Measurements from ENCODE around the gene SULT2B1.
"Not testable (repeated sequence)": the region's sequence is repeated elsewhere in the genome, so short reads cannot be mapped to it uniquely, and the experiment has no call there.

Gene SULT2B1

DNA sequence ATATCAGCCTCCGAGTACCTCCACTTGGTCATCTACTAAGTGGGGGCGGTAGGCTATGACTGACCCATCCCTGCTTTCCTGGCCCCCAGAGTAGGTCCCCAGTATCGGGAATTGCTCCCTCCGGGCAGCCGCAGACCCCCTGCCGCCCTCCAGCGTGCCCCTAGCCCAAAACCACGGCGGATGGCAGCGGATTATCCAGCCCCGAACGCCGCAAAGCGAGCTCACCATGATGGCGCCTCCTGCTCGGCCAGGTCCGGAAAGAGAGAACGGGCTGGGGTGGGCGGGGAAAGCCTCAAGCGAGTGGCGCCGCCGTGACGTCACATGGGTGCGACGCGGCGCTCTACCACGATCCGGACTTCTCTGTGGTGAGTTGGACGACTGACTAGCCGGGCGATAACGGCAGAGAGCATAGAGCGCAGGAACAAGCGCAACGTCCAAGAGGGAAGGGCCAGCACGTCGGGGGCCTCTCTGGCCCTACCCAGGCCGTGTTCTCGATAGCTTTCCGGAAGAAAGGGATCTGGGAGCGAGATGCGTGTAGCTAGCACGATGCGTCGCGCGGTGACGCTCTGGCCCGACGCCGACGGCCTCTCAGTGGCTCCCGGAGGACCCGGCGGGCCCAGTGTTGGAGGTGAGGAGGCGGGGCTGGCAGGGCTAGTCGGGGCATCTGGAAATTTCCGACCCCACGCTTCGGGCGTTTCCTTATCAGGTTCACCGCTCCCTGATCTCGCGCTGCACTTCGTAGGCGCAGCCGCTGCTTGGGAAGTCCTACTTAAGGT, 67.1 kb downstream of the SULT2B1 start, which contains the start of the genes RPL18 and SPHK2:
RPL18 (minus strand) TSS at position 263 of the 776 bp plus-strand sequence; CDS start at position 228, 35 bp downstream.
SPHK2 (plus strand) TSS at position 591 of the 776 bp plus-strand sequence. CDS start 1,009 bp downstream, outside the sequence.
- DNase-seq (ENCODE audit: low read depth in 2 of 2) = peak; percentile 87 to 89

DNA sequence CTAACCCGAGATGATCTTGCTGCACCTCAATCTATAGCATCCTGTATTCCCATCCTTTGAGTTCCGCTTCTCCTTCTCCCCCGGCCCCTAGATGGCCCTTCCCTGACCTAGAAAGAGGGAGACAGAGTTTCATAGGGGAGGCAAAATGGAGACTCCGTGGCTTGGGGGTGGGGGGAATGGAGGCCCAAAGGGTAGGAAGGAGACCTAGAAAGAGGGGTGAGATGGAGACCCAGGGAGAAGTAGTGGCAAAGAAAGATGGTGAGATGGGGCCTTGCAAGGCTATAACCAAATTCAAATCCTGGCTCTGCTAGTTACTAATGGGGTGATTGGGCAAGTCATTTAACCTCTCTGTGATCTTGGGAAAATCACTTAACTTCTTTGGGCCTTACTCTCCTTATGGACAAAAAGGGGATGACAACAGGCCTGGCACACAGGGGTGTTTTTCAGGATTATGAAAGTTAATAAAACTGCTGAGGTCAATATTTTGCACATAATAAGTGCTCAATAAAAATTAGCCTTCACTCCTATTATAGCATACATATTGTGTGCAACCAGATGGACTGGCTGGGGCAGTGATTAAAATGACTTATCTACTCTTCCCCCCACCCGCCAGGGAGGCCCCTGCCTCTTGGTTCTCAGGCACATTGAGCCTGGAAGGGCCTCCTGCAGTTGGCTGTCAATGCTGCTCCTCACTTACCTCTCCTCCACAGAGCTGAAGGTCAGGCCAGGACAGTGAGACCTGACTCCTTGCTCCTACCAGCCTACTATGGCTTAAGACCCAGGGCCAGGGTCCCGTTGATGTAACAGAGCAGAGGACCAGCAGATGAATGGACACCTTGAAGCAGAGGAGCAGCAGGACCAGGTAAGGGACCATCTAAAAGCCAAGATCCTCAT, 68.0 kb downstream of the SULT2B1 start:
- no peak for DNase-seq (ENCODE audit: low read depth in 2 of 2)

DNA sequence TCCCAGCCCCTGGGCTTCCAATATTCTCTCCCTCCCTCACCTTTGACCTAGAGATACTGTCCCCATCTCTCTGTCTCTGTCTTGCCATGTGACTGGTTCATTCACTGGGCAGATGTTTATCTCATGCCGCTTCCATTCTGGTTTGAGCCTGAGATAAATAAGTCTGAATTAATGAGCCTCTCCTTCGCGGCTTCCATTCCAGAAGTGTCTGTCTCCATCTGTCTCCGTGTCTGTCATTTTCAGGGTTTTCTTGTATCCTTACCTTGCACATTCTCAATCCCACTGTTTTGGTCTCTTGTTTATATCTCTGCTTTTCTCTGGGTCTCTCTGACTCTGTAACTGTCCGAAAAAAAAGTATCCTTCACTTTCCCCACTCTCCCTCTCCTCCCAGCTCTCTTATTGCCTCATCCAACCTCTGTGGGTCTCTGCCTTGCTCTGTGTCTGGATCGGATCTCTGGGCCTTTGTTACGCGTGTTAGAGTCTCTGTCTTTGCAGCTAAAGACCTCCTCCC, 71.6 kb downstream of the SULT2B1 start:
- no peak for DNase-seq (ENCODE audit: low read depth in 2 of 2)

DNA sequence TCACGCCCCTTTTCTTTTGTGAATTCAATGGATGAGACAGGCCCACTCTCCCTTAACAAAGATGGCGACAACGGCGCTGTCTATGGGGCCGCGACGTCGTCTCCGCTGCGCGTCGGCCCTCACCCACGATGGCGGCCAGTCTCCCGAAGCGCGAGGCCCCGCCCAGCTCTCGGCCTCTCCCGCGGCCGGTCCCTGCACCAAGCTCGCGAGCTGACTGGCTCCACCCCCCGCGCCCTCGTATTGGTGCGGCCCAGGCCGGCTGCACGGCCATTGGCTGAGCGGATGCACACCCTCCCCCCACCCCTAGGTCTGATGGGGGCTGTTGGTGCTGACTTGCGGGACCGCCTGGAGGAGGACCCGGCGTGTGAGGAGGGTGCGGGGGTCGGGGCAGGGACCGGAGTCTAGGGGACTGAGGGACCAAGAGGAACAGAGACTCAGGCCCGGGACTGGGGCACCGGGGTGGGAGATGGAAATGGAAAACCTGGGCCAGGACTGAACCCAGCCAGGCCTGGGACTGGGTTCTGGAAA, 72.2 kb downstream of the SULT2B1 start:
- DNase-seq (ENCODE audit: low read depth in 2 of 2) = peak; percentile 89 to 94

DNA sequence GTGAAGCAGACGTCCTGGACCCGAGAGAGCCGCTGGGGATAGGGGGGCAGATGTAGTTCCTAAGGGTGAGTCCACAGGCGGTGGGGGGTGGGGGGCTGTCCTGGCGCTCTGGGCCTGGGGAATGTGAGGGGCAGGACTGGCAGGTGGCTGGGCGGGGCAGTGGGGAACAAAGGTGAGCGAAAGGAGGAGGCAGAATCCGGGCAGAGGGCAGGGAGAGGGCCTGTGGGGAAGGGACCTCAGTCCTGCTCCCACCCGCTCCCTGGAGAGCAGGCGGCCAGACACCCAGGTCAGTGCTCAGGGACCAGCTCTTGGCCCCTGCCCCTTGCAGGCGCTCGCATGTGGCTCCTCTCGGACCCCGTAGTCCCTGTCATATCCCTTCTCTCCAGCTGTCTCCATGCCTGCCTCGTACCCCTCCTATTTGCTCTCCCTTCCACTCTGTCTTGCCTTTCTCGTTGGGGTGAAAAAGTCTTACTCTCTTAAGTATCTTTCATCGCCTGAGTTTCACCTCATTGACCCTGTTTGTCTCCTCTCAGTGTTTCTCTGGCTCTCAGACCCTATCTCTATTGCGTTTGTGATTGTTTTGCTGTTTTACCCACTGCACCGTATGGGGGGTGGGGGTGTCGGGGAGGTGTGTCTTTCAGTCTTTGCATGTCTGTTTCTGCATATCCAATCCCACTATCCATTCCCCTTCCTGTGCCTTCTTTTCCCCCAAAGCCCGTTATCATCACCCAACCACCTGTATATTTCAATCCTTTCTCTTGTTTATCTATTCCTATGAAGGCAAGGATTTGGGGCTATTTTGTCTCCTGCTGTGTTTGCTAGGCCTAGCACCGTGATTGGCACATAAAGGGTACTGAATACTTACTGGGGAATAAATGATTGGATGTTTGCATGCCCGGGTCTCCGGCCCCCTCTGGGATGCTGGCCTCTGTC, 73.1 kb downstream of the SULT2B1 start:
- DNase-seq (ENCODE audit: low read depth in 2 of 2) = no peak

DNA sequence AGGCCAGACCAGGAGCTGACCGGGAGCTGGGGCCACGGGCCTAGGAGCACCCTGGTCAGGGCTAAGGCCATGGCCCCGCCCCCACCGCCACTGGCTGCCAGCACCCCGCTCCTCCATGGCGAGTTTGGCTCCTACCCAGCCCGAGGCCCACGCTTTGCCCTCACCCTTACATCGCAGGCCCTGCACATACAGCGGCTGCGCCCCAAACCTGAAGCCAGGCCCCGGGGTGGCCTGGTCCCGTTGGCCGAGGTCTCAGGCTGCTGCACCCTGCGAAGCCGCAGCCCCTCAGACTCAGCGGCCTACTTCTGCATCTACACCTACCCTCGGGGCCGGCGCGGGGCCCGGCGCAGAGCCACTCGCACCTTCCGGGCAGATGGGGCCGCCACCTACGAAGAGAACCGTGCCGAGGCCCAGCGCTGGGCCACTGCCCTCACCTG, 73.9 kb downstream of the SULT2B1 start:
- no peak for DNase-seq (ENCODE audit: low read depth in 2 of 2)

DNA sequence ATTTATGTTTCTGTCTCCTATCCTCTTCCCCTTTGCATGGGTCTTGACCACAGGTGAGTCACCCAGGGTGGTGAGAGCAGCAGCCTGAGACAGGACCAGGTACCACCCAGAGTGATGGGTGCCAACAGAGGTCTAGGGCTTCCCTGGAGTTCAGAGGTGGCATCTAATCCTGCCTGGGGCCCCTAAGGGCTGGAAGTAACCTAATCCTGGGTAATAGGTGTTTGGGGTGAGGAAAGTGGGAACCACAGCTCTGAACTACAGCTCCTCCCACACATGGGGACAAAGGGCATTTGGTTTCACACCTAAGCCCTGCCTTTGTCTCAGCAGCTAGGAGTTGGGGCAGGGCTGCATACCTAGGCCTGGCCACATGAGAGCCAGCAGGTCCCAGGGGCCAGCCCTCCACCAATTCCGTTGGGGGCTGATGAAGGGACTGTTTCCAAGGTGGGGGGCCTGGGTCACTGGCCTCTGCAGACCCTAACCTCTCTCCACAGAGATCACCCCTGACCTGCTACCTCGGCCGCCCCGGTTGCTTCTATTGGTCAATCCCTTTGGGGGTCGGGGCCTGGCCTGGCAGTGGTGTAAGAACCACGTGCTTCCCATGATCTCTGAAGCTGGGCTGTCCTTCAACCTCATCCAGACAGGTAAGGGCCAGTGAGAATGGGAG, 75.4 kb downstream of the SULT2B1 start:
- DNase-seq (ENCODE audit: low read depth in 2 of 2) = no peak

DNA sequence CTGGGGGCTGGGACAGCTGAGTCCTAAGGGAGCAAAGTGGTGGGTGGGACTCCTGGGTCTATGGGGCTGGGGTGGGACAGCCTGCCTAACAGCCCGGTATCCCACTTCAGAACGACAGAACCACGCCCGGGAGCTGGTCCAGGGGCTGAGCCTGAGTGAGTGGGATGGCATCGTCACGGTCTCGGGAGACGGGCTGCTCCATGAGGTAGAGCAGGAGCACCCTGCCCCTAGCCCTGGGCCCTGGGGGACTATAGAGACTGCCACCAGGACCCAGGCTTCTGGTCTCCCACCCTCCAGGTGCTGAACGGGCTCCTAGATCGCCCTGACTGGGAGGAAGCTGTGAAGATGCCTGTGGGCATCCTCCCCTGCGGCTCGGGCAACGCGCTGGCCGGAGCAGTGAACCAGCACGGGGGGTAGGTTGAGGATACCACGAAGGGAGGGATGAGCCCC, 75.9 kb downstream of the SULT2B1 start:
- no peak for DNase-seq (ENCODE audit: low read depth in 2 of 2)

DNA sequence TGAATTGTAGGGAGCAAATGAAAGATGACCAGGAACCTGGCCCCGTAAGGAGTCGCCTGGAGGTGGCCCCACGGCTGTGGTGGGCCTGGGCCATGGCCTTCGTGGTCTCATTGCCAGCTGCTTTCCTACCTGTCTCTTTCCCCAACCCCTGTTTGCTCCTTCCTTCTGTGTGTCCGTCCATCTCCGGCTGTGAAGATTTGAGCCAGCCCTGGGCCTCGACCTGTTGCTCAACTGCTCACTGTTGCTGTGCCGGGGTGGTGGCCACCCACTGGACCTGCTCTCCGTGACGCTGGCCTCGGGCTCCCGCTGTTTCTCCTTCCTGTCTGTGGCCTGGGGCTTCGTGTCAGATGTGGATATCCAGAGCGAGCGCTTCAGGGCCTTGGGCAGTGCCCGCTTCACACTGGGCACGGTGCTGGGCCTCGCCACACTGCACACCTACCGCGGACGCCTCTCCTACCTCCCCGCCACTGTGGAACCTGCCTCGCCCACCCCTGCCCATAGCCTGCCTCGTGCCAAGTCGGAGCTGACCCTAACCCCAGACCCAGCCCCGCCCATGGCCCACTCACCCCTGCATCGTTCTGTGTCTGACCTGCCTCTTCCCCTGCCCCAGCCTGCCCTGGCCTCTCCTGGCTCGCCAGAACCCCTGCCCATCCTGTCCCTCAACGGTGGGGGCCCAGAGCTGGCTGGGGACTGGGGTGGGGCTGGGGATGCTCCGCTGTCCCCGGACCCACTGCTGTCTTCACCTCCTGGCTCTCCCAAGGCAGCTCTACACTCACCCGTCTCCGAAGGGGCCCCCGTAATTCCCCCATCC, 76.7 kb downstream of the SULT2B1 start:
- no peak for DNase-seq (ENCODE audit: low read depth in 2 of 2)

DNA sequence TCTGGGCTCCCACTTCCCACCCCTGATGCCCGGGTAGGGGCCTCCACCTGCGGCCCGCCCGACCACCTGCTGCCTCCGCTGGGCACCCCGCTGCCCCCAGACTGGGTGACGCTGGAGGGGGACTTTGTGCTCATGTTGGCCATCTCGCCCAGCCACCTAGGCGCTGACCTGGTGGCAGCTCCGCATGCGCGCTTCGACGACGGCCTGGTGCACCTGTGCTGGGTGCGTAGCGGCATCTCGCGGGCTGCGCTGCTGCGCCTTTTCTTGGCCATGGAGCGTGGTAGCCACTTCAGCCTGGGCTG, 77.3 kb downstream of the SULT2B1 start:
- DNase-seq (ENCODE audit: low read depth in 2 of 2) = no peak

DNA sequence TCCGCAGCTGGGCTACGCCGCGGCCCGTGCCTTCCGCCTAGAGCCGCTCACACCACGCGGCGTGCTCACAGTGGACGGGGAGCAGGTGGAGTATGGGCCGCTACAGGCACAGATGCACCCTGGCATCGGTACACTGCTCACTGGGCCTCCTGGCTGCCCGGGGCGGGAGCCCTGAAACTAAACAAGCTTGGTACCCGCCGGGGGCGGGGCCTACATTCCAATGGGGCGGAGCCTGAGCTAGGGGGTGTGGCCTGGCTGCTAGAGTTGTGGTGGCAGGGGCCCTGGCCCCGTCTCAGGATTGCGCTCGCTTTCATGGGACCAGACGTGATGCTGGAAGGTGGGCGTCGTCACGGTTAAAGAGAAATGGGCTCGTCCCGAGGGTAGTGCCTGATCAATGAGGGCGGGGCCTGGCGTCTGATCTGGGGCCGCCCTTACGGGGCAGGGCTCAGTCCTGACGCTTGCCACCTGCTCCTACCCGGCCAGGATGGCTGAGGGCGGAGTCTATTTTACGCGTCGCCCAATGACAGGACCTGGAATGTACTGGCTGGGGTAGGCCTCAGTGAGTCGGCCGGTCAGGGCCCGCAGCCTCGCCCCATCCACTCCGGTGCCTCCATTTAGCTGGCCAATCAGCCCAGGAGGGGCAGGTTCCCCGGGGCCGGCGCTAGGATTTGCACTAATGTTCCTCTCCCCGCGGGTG, 77.8 kb downstream of the SULT2B1 start:
- DNase-seq (ENCODE audit: low read depth in 2 of 2) = no peak

DNA sequence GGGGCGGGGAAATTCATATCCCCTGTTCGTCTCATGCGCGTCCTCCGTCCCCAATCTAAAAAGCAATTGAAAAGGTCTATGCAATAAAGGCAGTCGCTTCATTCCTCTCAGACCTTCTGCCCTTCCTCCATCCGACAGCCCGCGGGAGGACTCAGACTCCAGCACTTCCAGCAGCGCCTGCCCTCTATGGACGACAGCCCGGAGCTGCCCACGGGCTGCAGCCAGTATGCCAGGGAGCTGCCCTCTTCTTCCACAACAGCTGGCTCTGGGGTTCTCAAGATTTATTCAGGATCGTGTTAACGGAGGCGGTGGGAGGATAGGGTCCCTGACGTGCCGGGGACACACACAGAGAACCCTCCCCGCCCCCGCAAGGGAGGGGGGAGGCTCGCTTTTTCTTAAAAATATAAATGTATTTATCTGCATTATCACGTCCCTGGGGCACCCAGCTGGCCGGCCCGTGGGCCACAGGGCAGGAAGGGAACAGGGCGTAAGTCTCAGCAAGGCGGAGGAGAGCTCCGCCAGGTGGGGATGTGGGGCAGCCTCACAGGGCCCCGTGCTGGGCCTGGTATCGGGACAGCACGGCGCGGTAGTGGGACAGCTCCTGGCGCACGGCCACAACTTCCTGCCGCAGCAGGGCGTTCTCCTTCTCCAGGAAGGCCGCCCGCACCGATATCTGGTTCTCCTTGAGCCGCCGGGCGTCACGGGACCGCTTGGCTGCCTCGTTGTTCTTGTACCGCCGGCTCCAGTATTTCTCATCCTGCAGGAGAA, 78.5 kb downstream of the SULT2B1 start:
- no peak for DNase-seq (ENCODE audit: low read depth in 2 of 2)

DNA sequence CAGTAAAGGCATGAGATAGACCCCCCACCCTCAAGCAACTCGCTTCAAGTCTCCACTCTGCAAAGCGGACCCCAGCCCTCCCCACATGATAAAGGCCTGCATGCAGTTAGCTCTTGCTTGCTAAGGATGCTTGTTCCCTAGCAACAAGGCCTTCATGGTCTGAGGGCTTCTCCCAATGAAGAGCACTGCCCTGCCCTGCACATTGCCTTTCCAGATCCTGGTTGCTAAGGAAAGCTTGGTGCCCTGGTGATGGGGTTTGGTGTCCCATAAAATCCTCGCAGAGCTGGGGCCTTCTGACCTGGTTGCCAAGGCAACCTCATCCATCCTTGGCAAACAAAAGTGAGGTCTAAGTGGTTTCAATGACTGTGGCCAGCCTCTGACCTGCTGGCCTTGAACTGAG, 79.3 kb downstream of the SULT2B1 start:
- DNase-seq (ENCODE audit: low read depth in 2 of 2) = no peak

DNA sequence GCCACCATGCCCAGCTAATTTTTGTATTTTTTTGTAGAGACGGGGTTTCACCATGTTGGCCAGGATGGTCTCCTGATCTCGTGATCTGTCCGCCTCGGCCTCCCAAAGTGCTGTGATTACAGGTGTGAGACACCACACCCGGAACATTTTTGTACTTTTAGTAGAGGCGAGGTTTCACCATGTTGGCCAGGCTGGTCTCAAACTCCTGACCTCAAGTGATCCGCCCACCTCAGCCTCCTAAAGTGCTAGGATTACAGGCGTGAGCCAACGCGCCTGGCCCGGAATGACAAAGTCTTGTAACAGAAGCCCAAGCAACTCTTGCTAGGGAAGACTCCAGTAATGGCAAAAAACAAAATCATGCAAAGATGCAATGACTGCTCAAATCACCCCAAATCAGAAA, 80.3 kb downstream of the SULT2B1 start:
- not testable (repeated sequence) for DNase-seq (ENCODE audit: low read depth in 2 of 2)

DNA sequence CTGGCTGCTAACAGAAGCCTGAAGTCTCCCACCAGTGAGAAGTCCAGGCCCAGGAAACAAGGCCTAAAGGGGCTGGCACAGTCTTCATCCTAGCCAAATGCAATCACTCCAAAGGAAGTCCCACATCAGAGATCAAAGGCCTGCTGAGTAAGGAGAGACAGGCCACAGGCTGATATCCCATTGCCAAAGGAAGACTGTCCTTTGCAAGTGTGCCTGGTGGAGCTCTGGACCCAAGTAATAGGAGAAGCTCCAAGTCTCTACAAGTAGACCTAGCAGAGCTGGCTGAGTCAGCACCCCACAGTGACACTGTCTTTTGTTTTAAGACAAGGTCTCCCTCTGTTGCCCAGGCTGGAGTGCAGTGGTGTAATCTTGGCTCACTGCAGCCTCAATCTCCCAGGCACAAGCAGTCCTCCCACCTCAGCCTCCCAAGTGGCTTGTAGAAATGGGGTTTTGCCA, 80.7 kb downstream of the SULT2B1 start:
- no peak for DNase-seq (ENCODE audit: low read depth in 2 of 2)

DNA sequence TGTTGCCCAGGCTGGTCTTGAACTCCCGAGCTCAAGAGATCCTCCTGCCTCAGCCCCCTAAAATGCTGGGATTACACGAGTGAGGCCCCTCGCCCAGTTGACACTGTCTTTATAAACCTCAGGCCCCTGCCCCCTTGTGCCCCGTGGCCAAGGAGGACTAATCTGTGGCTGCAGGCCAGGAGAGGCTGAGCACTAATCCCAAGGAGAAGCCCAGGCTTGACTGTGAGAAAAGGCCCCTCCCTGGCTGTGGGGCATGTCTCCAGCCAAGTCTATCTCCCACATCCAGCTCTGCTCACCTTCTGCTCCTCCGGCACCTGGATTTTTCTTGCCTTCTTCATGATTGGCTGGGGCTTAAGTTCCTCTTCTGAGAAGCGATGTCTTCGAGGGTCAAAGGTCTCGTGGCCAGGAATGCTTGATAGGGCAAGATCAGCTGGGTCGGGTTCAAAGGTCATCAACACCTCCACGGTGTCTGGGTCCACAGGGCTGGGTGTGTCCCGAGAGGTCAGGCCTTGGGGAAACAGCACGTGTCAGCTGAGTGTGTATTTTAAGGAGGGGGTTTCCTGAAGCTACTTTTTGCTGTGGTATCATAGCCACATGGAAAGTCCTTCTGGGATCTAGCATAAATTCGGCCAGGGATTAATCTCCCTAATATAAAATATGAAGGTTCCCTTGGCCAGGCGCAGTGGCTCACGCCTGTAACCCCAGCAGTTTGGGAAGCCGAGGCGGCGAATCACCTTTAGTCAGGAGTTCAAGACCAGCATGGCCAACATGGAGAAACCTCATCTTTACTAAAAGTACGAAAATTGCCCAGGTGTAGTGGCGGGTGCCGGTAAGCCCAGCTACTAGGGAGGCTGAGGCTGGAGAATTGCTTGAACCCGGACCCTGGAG, 81.4 kb downstream of the SULT2B1 start:
- DNase-seq (ENCODE audit: low read depth in 2 of 2) = no peak

DNA sequence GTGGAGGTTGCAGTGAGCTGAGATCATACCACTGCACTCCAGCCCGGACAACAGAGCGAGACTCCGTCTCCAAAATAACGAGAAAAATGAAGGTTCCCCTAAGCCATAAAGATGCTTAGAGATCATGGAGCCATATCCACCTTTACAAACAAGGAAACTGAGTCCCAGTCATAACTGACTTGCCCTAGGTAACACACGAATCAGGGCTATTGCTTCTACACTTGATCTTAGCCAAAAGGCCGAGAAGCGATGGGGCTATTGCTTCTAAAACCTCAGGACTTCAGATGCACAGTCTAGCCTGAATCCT, 82.0 kb downstream of the SULT2B1 start:
- DNase-seq (ENCODE audit: low read depth in 2 of 2) = no peak
